Measurements from ENCODE around the gene ENPP6. TPM values are rescaled to one million over a fixed set of nuclear protein-coding genes. Genes with fewer than 3 reads are reported as not detected.

The ENPP6 gene
- polyA plus RNA-seq, 1 donor from 2014 or later = not detected

- Histone ChIP-seq H3K27ac (ENCODE audit: low read length) (no peak overlapping the region), H3K79me2 (replicated peaks; ENCODE audit: insufficient read depth, low read length) (no peaks in the 10 kb centered on the region), H3K9me3 (ENCODE audit: low read length) (no peaks in the 10 kb centered on the region), H3F3A (ENCODE audit: insufficient read depth, low read length, poor library complexity, severe bottlenecking) (no peaks in the 10 kb centered on the region), H3K9ac (ENCODE audit: low read length) (no peak overlapping the region), H3K4me2 (ENCODE audit: low read length) (no peak overlapping the region), H3K9me2 (ENCODE audit: insufficient read depth, low read length) (no peaks in the 10 kb centered on the region), H4K20me1 (ENCODE audit: insufficient read depth) (no peaks in the 10 kb centered on the region), H3K36me3 (ENCODE audit: insufficient read depth, low read length) (no peaks in the 10 kb centered on the region), H3K4me3 (ENCODE audit: low read length) (no peak overlapping the region), H3K27me3 (ENCODE audit: insufficient read depth, low read depth, low read length) (no peaks in the 10 kb centered on the region), H2AFZ (ENCODE audit: low read depth, low read length) (no peak overlapping the region)
- TF ChIP-seq POLR2AphosphoS5 (IDR thresholded peaks at IDR 0.05) = no peak
- TF ChIP-seq RAD21 (conservative IDR thresholded peaks at IDR 0.05) = no peak
- no peak for TF ChIP-seq TAF1 (IDR thresholded peaks at IDR 0.05; ENCODE audit: low read depth)
- no peak for TF ChIP-seq EZH2 (IDR thresholded peaks at IDR 0.05; ENCODE audit: borderline replicate concordance, insufficient read depth, low read length, poor library complexity, severe bottlenecking)
- no peak for TF ChIP-seq CTCF (IDR thresholded peaks at IDR 0.05; ENCODE audit: poor library complexity, severe bottlenecking)
- TF ChIP-seq MXI1 (conservative IDR thresholded peaks at IDR 0.05; ENCODE audit: poor library complexity, severe bottlenecking) = no peak
- TF ChIP-seq REST (IDR thresholded peaks at IDR 0.05; ENCODE audit: borderline replicate concordance) = no peak
- no peak for TF ChIP-seq EP300 (conservative IDR thresholded peaks at IDR 0.05; ENCODE audit: poor library complexity, severe bottlenecking)
- no peak for TF ChIP-seq SMC3 (conservative IDR thresholded peaks at IDR 0.05; ENCODE audit: poor library complexity)
Observed at GRCh38 chr4:184151988-184152485, 65.6 kb downstream of the ENPP6 start.

GRCh38 chr4:184150102-184150839, 67.4 kb downstream of the ENPP6 start:
- no peaks in the 10 kb centered on the region for H4K20me1 ChIP-seq (ENCODE audit: insufficient read depth)
- TF ChIP-seq REST (IDR thresholded peaks at IDR 0.05; ENCODE audit: borderline replicate concordance) = no peak
- TF ChIP-seq RAD21 (conservative IDR thresholded peaks at IDR 0.05) = no peak
- TF ChIP-seq EP300 (conservative IDR thresholded peaks at IDR 0.05; ENCODE audit: poor library complexity, severe bottlenecking) = no peak
- TF ChIP-seq MXI1 (conservative IDR thresholded peaks at IDR 0.05; ENCODE audit: poor library complexity, severe bottlenecking) = no peak
- TF ChIP-seq CTCF (IDR thresholded peaks at IDR 0.05; ENCODE audit: poor library complexity, severe bottlenecking) = no peak
- no peak for TF ChIP-seq SMC3 (conservative IDR thresholded peaks at IDR 0.05; ENCODE audit: poor library complexity)
- no peak for TF ChIP-seq TAF1 (IDR thresholded peaks at IDR 0.05; ENCODE audit: low read depth)
- no peak for TF ChIP-seq EZH2 (IDR thresholded peaks at IDR 0.05; ENCODE audit: borderline replicate concordance, insufficient read depth, low read length, poor library complexity, severe bottlenecking)
- no peak for TF ChIP-seq POLR2AphosphoS5 (IDR thresholded peaks at IDR 0.05)
- no peak overlapping the region for H3K4me2 ChIP-seq (ENCODE audit: low read length)
- H2AFZ ChIP-seq (ENCODE audit: low read depth, low read length) = no peak overlapping the region
- H3K9me3 ChIP-seq (ENCODE audit: low read length) = no peaks in the 10 kb centered on the region
- no peaks in the 10 kb centered on the region for H3F3A ChIP-seq (ENCODE audit: insufficient read depth, low read length, poor library complexity, severe bottlenecking)
- H3K9me2 ChIP-seq (ENCODE audit: insufficient read depth, low read length) = no peaks in the 10 kb centered on the region
- H3K27me3 ChIP-seq (ENCODE audit: insufficient read depth, low read depth, low read length) = no peaks in the 10 kb centered on the region
- no peak overlapping the region for H3K4me3 ChIP-seq (ENCODE audit: low read length)
- H3K9ac ChIP-seq (ENCODE audit: low read length) = no peak overlapping the region
- H3K36me3 ChIP-seq (ENCODE audit: insufficient read depth, low read length) = no peaks in the 10 kb centered on the region
- H3K79me2 ChIP-seq (replicated peaks; ENCODE audit: insufficient read depth, low read length) = no peaks in the 10 kb centered on the region
- H3K27ac ChIP-seq (ENCODE audit: low read length) = no peak overlapping the region

Data from neural cell (in vitro differentiated cells).